HCT116 (cell line): ENCODE results near the gene TBC1D25. TPM values are rescaled to one million over a fixed set of nuclear protein-coding genes. Genes with fewer than 3 reads are reported as not detected.

Experiments used
- ATAC-seq: fragments of 200-7000 bp; cut with Tn5 transposase; 2 replicates; pipeline ENCODE4 v1.9.1; 2020; ENCODE audit warnings: mild to moderate bottlenecking, moderate library complexity
- BruUV-seq: library from RNA; stranded (reverse); fragments of 400-500 nt; replicated peaks from 2 replicates; lab custom pipeline; 2021; lab: Mats Ljungman, UMichigan
- CTCF ChIA-PET: fragments of 300-600 bp; sonication (Branson Sonifier 250); formaldehyde crosslinking; loops from one replicate; lab custom pipeline; 2021; ENCODE audit warnings: antibody characterized with exemption; lab: Charles Lee
- POLR2A ChIA-PET: fragments of 300-600, 350-600 bp; sonication (Branson Sonifier 250); formaldehyde crosslinking; loops from one replicate; lab custom pipeline; 2021; ENCODE audit warnings: antibody characterized with exemption; lab: Charles Lee
- RAD21 ChIA-PET, 2 experiments: fragments of 300-600 bp; sonication (Branson Sonifier 250); formaldehyde crosslinking; loops; one replicate each; lab custom pipeline; 2023; ENCODE audit warnings: low total read pairs in 2 of 2; ENCODE audit not compliant: uncharacterized antibody in 2 of 2, unreplicated experiment in 2 of 2, low non-redundant PET in 1 of 2; lab: Charles Lee
- DNase-seq: peaks from one replicate; pipeline ENCODE4 v3.0.0-alpha.2; 2010; ENCODE audit warnings: low read depth, low spot score
- H2AFZ ChIP-seq: fragments of 200-600 bp; shearing (Covaris generic), sonication (generic); 2 replicates; pipeline ENCODE4 v1.6.1; 2017; ENCODE audit warnings: low read depth, mixed run types, mixed read lengths, antibody characterized with exemption, low read length; ENCODE audit not compliant: poor library complexity, severe bottlenecking
- H3K27ac ChIP-seq: 2 replicates; pipeline ENCODE4 v1.5.1; 2012; ENCODE audit warnings: low read depth, low read length
- H3K27me3 ChIP-seq: fragments of 200-600 bp; sonication (generic); 2 replicates; pipeline ENCODE4 v1.6.1; 2016; ENCODE audit warnings: mixed run types, low read length, mixed read lengths; ENCODE audit not compliant: insufficient read depth
- H3K36me3 ChIP-seq, 2 experiments: fragments of 200-500 bp in 1 of 2; fragments of 200-600 bp in 1 of 2; sonication (Bioruptor generic) in 1 of 2; sonication (generic) in 1 of 2; 2 replicates each; pipeline versions ENCODE4 v1.5.1 to v1.6.1; 2014 to 2016; ENCODE audit warnings: low read length in 2 of 2, inconsistent platforms in 1 of 2, mixed read lengths in 1 of 2, mixed run types in 1 of 2; ENCODE audit not compliant: insufficient read depth in 2 of 2, control insufficient read depth in 1 of 2
- H3K4me1 ChIP-seq, 2 experiments: fragments of 200-600 bp in 1 of 2; sonication (generic) in 1 of 2; 2 replicates each; pipeline versions ENCODE4 v1.5.1 to v1.6.1; 2012 to 2017; ENCODE audit warnings: low read length in 2 of 2, inconsistent platforms in 1 of 2, mild to moderate bottlenecking in 1 of 2, mixed read lengths in 1 of 2, mixed run types in 1 of 2, moderate library complexity in 1 of 2; ENCODE audit not compliant: insufficient read depth in 2 of 2, control insufficient read depth in 1 of 2
- H3K4me2 ChIP-seq: fragments of 200-600 bp; sonication (generic); 2 replicates; pipeline ENCODE4 v1.6.1; 2017; ENCODE audit warnings: mixed run types, low read length, mixed read lengths
- H3K4me3 ChIP-seq, 2 experiments: fragments of 200-600 bp in 1 of 2; sonication (generic) in 1 of 2; replicated peaks in 1 of 2; 2 replicates each; pipeline ENCODE4 v1.5.1; 2011 to 2016; ENCODE audit warnings: low read length in 2 of 2, control low read depth in 1 of 2, low read depth in 1 of 2, mild to moderate bottlenecking in 1 of 2, mixed read lengths in 1 of 2, mixed run types in 1 of 2
- H3K79me2 ChIP-seq: fragments of 200-600 bp; sonication (generic); 2 replicates; pipeline ENCODE4 v1.6.1; 2017; ENCODE audit warnings: mild to moderate bottlenecking, mixed run types, low read length, moderate library complexity, mixed read lengths; ENCODE audit not compliant: insufficient read depth
- H3K9ac ChIP-seq: fragments of 200-600 bp; sonication (generic); 2 replicates; pipeline ENCODE4 v1.6.1; 2016; ENCODE audit warnings: low read length, mixed read lengths
- H3K9me2 ChIP-seq: fragments of 200-600 bp; sonication (generic), shearing (Covaris generic); 2 replicates; pipeline ENCODE4 v1.6.1; 2017; ENCODE audit warnings: mixed run types, mild to moderate bottlenecking, moderate library complexity; ENCODE audit not compliant: insufficient read depth
- H3K9me3 ChIP-seq, 2 experiments: fragments of 200-500 bp in 1 of 2; fragments of 200-600 bp in 1 of 2; sonication (Bioruptor generic) in 1 of 2; sonication (generic) in 1 of 2; 2 replicates each; pipeline ENCODE4 v1.6.1; 2014 to 2017; ENCODE audit warnings: low read length in 2 of 2, mixed read lengths in 2 of 2, inconsistent platforms in 1 of 2, low read depth in 1 of 2, mild to moderate bottlenecking in 1 of 2, mixed run types in 1 of 2, moderate library complexity in 1 of 2; ENCODE audit not compliant: control insufficient read depth in 1 of 2, insufficient read depth in 1 of 2
- H4K20me1 ChIP-seq: fragments of 200-600 bp; sonication (generic), shearing (Covaris generic); 2 replicates; pipeline ENCODE4 v1.6.1; 2017; ENCODE audit warnings: mixed run types, mild to moderate bottlenecking, moderate library complexity; ENCODE audit not compliant: insufficient read depth
- ATF3 ChIP-seq: IDR thresholded peaks from 2 replicates; pipeline ENCODE4 v1.6.1; 2012
- CTCF ChIP-seq, 3 experiments: fragments of 200-600 bp in 1 of 3; sonication (generic) in 1 of 3; IDR thresholded peaks in 2 of 3; conservative IDR thresholded peaks in 1 of 3; 2 replicates each; pipeline ENCODE4 v1.5.1; 2012 to 2017; ENCODE audit warnings: low read depth in 2 of 3, low read length in 2 of 3, antibody characterized with exemption in 1 of 3, borderline replicate concordance in 1 of 3, control low read depth in 1 of 3, mild to moderate bottlenecking in 1 of 3, mixed read lengths in 1 of 3, mixed run types in 1 of 3, moderate library complexity in 1 of 3; ENCODE audit not compliant: insufficient read depth in 1 of 3
- ELF1 ChIP-seq: IDR thresholded peaks from 2 replicates; pipeline ENCODE4 v1.6.1; 2012; ENCODE audit warnings: low read depth, borderline replicate concordance
- FOSL1 ChIP-seq: IDR thresholded peaks from 2 replicates; pipeline ENCODE4 v1.6.1; 2012; ENCODE audit warnings: low read depth
- JUND ChIP-seq: IDR thresholded peaks from 2 replicates; pipeline ENCODE4 v1.6.1; 2012
- POLR2A ChIP-seq: IDR thresholded peaks from 2 replicates; pipeline ENCODE4 v1.7.0; 2011; ENCODE audit warnings: borderline replicate concordance; ENCODE audit not compliant: insufficient read depth, insufficient read length; ENCODE audit errors: extremely low read depth
- RAD21 ChIP-seq: IDR thresholded peaks from 2 replicates; pipeline ENCODE4 v1.6.1; 2012; ENCODE audit warnings: low read depth, mild to moderate bottlenecking
- SIN3A ChIP-seq: IDR thresholded peaks from 2 replicates; pipeline ENCODE4 v1.6.1; 2012; ENCODE audit warnings: low read depth
- ZBTB33 ChIP-seq: IDR thresholded peaks from 2 replicates; pipeline ENCODE4 v1.6.1; 2011; ENCODE audit warnings: mild to moderate bottlenecking, low read length, moderate library complexity; ENCODE audit not compliant: insufficient replicate concordance; ENCODE audit errors: extremely low read depth
- ZFX ChIP-seq: fragments of 450-650 bp; IDR thresholded peaks from 2 replicates; pipeline ENCODE4 v1.6.1; 2017
- intact Hi-C: fragments of 100-400 bp; cut with micrococcal nuclease; formaldehyde crosslinking; loops from 2 replicates; pipeline ENCODE4 v1.10.0; 2022
- total RNA-seq: library from RNA; stranded (reverse); gene quantifications from one replicate; pipeline ENCODE4 v1.2.1, GENCODE V29; 2021; ENCODE audit not compliant: unreplicated experiment

The TBC1D25 gene
- total RNA-seq, 1 experiment from 2014 or later, result 10.5 TPM

- TF ChIP-seq CTCF (IDR thresholded peaks at IDR 0.05 in 2 of 3, conservative IDR thresholded peaks at IDR 0.05 in 1 of 3; ENCODE audit: borderline replicate concordance in 1 of 3, insufficient read depth in 1 of 3, low read depth in 2 of 3, low read length in 2 of 3) (no peak), ZBTB33 (no peak), FOSL1 (no peak), ZFX (no peak), ATF3 (no peak), ELF1 (no peak), RAD21 (no peak), JUND (no peak), POLR2A (no peak), SIN3A (no peak)
- TF ChIP-seq, all 23 proteins: peak for 0
- Histone ChIP-seq H3K79me2 (peaks cover 12% of the 10 kb centered on the region), H3K9me2 (no peaks in the 10 kb centered on the region), H4K20me1 (no peaks in the 10 kb centered on the region), H3K9ac (no peak overlapping the region), H3K27me3 (no peaks in the 10 kb centered on the region), H3K36me3 (0 out of 4 replicates have a peak, but pooled peaks cover 0 to 6% of the 10 kb centered on the region in 2 experiments), H2AFZ (no peak overlapping the region), H3K4me2 (no peak overlapping the region), H3K27ac (peak overlapping the region; percentile 75; the same call in 1 of the 2 replicates), H3K9me3 (no peaks in the 10 kb centered on the region), H3K4me1 (peaks cover 4 to 10% of the 10 kb centered on the region in 2 experiments; a peak in 3 of 4 replicates), H3K4me3 (no peak overlapping the region)
- ATAC-seq (no peak), DNase-seq (no peak)
- ChIA-PET CTCF (no interaction called here), POLR2A (no interaction called here), RAD21 (no interaction called here)
- intact Hi-C loops, result no loop called here
- no TSS peak for BruUV-seq
Observed at GRCh38 chrX:48520455-48520854, 19.1 kb upstream of the TBC1D25 start.
